Panc1 (cell line): ENCODE results near the gene SCN2A. TPM values are rescaled to one million over a fixed set of nuclear protein-coding genes. Genes with fewer than 3 reads are reported as not detected.
"Not testable (repeated sequence)": the region's sequence is repeated elsewhere in the genome, so short reads cannot be mapped to it uniquely, and the experiment has no call there.

Source experiments
- ATAC-seq: fragments of 200-7000 bp; cut with Tn5 transposase; 2 replicates; pipeline ENCODE4 v1.9.1; 2020; ENCODE audit warnings: mild to moderate bottlenecking, moderate library complexity
- BruUV-seq: library from RNA; stranded (reverse); fragments of 400-500 nt; replicated peaks from 2 replicates; lab custom pipeline; 2021; lab: Mats Ljungman, UMichigan
- CTCF ChIA-PET: fragments of 300-600 bp; sonication (Branson Sonifier 250); formaldehyde crosslinking; loops from one replicate; lab custom pipeline; 2022; ENCODE audit warnings: antibody characterized with exemption; lab: Charles Lee
- POLR2A ChIA-PET: fragments of 300-600 bp; sonication (Branson Sonifier 250); formaldehyde crosslinking; loops from one replicate; lab custom pipeline; 2022; ENCODE audit warnings: antibody characterized with exemption; lab: Charles Lee
- DNase-seq: peaks from one replicate; pipeline ENCODE4 v3.0.0-alpha.2; 2010; ENCODE audit warnings: low read depth, low spot score
- H3K27ac ChIP-seq: 2 replicates; pipeline ENCODE4 v1.5.1; 2011; ENCODE audit warnings: mild to moderate bottlenecking, low read length, inconsistent platforms
- H3K27me3 ChIP-seq: fragments of 200-500 bp; sonication (Bioruptor generic); 2 replicates; pipeline ENCODE4 v1.6.0; 2014; ENCODE audit warnings: low read length, inconsistent platforms; ENCODE audit not compliant: control insufficient read depth, insufficient read depth
- H3K36me3 ChIP-seq: fragments of 200-500 bp; sonication (Bioruptor generic); 2 replicates; pipeline ENCODE4 v1.5.1; 2014; ENCODE audit warnings: inconsistent platforms, mild to moderate bottlenecking, low read length, moderate library complexity; ENCODE audit not compliant: control insufficient read depth, insufficient read depth
- H3K4me1 ChIP-seq: 2 replicates; pipeline ENCODE4 v1.5.1; 2011; ENCODE audit warnings: inconsistent platforms, mild to moderate bottlenecking, low read length, moderate library complexity; ENCODE audit not compliant: control insufficient read depth, insufficient read depth
- H3K4me3 ChIP-seq, 2 experiments: 2 replicates each; pipeline ENCODE4 v1.5.1; 2011 to 2012; ENCODE audit warnings: low read depth in 2 of 2, low read length in 2 of 2, mild to moderate bottlenecking in 2 of 2, inconsistent platforms in 1 of 2, moderate library complexity in 1 of 2
- H3K9me3 ChIP-seq: fragments of 200-500 bp; sonication (Bioruptor generic); 2 replicates; pipeline ENCODE4 v1.5.1; 2014; ENCODE audit warnings: low read depth, mild to moderate bottlenecking, inconsistent platforms, low read length, moderate library complexity; ENCODE audit not compliant: control insufficient read depth, insufficient read depth
- POLR2AphosphoS5 ChIP-seq: IDR thresholded peaks from 2 replicates; pipeline ENCODE4 v1.6.1; 2012; ENCODE audit warnings: mild to moderate bottlenecking, low read depth, low read length, moderate library complexity
- SIN3A ChIP-seq: IDR thresholded peaks from 2 replicates; pipeline ENCODE4 v1.6.1; 2012; ENCODE audit warnings: low read depth, mild to moderate bottlenecking, low read length, moderate library complexity, borderline replicate concordance; ENCODE audit not compliant: insufficient read depth
- TCF7L2 ChIP-seq: IDR thresholded peaks from 2 replicates; pipeline ENCODE4 v1.6.1; 2011; ENCODE audit warnings: mild to moderate bottlenecking, low read depth, low read length, inconsistent platforms
- in situ Hi-C: cut with HindIII; loops from 2 replicates; pipeline ENCODE4 v1.10.0; 2016; ENCODE audit warnings: low sequenced_read_pairs, low pct_unique_long_range_greater_than_20kb
- intact Hi-C: fragments of 100-400 bp; cut with micrococcal nuclease; formaldehyde crosslinking; loops from one replicate; pipeline ENCODE4 v1.10.0; 2022; ENCODE audit not compliant: unreplicated experiment
- total RNA-seq: library from RNA; stranded (reverse); gene quantifications from one replicate; pipeline ENCODE4 v1.2.1, GENCODE V29; 2021; ENCODE audit not compliant: unreplicated experiment
- TF ChIP-seq, protein P1 (sequence below): fragments of 450-650 bp; IDR thresholded peaks from 2 replicates; pipeline ENCODE4 v1.5.1; 2017; ENCODE audit warnings: mild to moderate bottlenecking
- TF ChIP-seq, protein P2 (sequence below), 2 experiments: IDR thresholded peaks; 2 replicates each; pipeline ENCODE4 v1.6.1; 2011 to 2012; ENCODE audit warnings: low read depth in 2 of 2, control low read depth in 1 of 2, low read length in 1 of 2, mild to moderate bottlenecking in 1 of 2, moderate library complexity in 1 of 2; ENCODE audit not compliant: insufficient read depth in 1 of 2

Gene SCN2A
- total RNA-seq, 1 experiment from 2014 or later, result not detected

DNA sequence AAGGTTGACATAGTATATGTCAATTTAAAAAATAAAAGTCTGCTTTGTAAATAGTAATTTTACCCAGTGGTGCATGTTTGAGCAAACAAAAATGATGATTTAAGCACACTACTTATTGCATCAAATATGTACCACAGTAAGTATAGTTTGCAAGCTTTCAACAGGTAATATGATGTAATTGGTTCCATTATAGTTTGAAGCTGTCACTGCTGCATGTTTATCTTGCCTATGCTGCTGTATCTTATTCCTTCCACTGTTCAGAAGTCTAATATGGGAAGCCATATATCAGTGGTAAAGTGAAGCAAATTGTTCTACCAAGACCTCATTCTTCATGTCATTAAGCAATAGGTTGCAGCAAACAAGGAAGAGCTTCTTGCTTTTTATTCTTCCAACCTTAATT lies 151.7 kb downstream of the SCN2A start:
- no peaks in the 10 kb centered on the region for H3K27me3 ChIP-seq
- no peak overlapping the region for H3K27ac ChIP-seq
- H3K4me1 ChIP-seq, result no peaks in the 10 kb centered on the region
- H3K4me3 ChIP-seq, result no peak overlapping the region
- ChIA-PET POLR2A (no interaction called here), CTCF (no interaction called here)
- no peak for ATAC-seq
- DNase-seq, result no peak
- no peaks in the 10 kb centered on the region for H3K9me3 ChIP-seq
- BruUV-seq, result no TSS peak
- intact Hi-C loops (no loop called here), in situ Hi-C loops (no loop called here)
- TF ChIP-seq, protein P1, sequence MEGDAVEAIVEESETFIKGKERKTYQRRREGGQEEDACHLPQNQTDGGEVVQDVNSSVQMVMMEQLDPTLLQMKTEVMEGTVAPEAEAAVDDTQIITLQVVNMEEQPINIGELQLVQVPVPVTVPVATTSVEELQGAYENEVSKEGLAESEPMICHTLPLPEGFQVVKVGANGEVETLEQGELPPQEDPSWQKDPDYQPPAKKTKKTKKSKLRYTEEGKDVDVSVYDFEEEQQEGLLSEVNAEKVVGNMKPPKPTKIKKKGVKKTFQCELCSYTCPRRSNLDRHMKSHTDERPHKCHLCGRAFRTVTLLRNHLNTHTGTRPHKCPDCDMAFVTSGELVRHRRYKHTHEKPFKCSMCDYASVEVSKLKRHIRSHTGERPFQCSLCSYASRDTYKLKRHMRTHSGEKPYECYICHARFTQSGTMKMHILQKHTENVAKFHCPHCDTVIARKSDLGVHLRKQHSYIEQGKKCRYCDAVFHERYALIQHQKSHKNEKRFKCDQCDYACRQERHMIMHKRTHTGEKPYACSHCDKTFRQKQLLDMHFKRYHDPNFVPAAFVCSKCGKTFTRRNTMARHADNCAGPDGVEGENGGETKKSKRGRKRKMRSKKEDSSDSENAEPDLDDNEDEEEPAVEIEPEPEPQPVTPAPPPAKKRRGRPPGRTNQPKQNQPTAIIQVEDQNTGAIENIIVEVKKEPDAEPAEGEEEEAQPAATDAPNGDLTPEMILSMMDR, result no peak
- no peaks in the 10 kb centered on the region for H3K36me3 ChIP-seq

DNA sequence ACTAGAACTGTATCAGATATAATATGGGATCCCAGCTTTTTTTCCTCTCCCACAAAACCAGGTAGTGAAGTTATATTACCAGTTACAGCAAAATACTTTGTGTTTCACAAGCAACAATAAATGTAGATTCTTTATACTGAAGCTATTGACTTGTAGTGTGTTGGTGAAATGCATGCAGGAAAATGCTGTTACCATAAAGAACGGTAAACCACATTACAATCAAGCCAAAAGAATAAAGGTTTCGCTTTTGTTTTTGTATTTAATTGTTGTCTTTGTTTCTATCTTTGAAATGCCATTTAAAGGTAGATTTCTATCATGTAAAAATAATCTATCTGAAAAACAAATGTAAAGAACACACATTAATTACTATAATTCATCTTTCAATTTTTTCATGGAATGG lies 152.6 kb downstream of the SCN2A start:
- DNase-seq (no peak), ATAC-seq (no peak)
- Histone ChIP-seq H3K27ac (no peak overlapping the region), H3K4me3 (no peak overlapping the region), H3K9me3 (no peaks in the 10 kb centered on the region), H3K27me3 (no peaks in the 10 kb centered on the region), H3K4me1 (no peaks in the 10 kb centered on the region), H3K36me3 (no peaks in the 10 kb centered on the region)
- CTCF ChIA-PET, result no interaction called here
- TF ChIP-seq TCF7L2, result no peak
- no peak for TF ChIP-seq POLR2AphosphoS5
- TF ChIP-seq, protein P1, result no peak
- TF ChIP-seq, protein P2, sequence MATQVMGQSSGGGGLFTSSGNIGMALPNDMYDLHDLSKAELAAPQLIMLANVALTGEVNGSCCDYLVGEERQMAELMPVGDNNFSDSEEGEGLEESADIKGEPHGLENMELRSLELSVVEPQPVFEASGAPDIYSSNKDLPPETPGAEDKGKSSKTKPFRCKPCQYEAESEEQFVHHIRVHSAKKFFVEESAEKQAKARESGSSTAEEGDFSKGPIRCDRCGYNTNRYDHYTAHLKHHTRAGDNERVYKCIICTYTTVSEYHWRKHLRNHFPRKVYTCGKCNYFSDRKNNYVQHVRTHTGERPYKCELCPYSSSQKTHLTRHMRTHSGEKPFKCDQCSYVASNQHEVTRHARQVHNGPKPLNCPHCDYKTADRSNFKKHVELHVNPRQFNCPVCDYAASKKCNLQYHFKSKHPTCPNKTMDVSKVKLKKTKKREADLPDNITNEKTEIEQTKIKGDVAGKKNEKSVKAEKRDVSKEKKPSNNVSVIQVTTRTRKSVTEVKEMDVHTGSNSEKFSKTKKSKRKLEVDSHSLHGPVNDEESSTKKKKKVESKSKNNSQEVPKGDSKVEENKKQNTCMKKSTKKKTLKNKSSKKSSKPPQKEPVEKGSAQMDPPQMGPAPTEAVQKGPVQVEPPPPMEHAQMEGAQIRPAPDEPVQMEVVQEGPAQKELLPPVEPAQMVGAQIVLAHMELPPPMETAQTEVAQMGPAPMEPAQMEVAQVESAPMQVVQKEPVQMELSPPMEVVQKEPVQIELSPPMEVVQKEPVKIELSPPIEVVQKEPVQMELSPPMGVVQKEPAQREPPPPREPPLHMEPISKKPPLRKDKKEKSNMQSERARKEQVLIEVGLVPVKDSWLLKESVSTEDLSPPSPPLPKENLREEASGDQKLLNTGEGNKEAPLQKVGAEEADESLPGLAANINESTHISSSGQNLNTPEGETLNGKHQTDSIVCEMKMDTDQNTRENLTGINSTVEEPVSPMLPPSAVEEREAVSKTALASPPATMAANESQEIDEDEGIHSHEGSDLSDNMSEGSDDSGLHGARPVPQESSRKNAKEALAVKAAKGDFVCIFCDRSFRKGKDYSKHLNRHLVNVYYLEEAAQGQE (IDR thresholded peaks at IDR 0.05; ENCODE audit: insufficient read depth in 1 of 2, low read depth in 2 of 2, low read length in 1 of 2), result no peak
- TF ChIP-seq SIN3A, result no peak
- POLR2A ChIA-PET, result no interaction called here
- in situ Hi-C loops (no loop called here), intact Hi-C loops (no loop called here)
- BruUV-seq, result no TSS peak

DNA sequence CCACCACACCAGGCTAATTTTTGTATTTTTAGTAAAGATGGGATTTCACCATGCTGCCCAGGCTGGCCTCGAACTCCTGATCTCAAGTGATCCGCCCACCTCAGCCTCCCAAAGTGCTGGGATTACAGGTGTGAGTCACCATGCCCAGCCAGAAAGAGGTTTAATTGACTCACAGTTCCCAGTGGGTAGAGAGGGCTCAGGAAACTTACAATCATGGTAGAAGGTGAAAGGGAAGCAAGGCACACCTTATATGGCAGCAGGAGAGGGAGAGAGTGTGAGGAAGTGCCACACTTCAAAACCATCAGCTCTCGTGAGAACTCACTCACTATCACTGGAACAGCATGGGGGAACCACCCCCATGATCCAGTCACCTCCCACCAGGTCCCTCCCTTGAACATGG lies 159.4 kb downstream of the SCN2A start:
- H3K9me3 ChIP-seq, H3K27me3 ChIP-seq, intact Hi-C loops, H3K27ac ChIP-seq, H3K36me3 ChIP-seq, H3K4me1 ChIP-seq, H3K4me3 ChIP-seq, BruUV-seq, DNase-seq, ATAC-seq, CTCF ChIA-PET, in situ Hi-C loops, POLR2A ChIA-PET: not testable (repeated sequence)
